ENCODE measurements around the gene ARPC4.
"Not testable (repeated sequence)": the region's sequence is repeated elsewhere in the genome, so short reads cannot be mapped to it uniquely, and the experiment has no call there.

GRCh38 chr3:9848860-9849259 is 56.0 kb downstream of the ARPC4 start:
- peak; percentile 58 to 63 (median 60) for TF ChIP-seq CTCF (IDR thresholded peaks at IDR 0.05)
- TF ChIP-seq POLR2A (IDR thresholded peaks at IDR 0.05) = not testable (repeated sequence)
